ENCODE results near the gene GPATCH1. TPM values are rescaled to one million over a fixed set of nuclear protein-coding genes. Genes with fewer than 3 reads are reported as not detected.

GPATCH1 gene
- total and polyA plus RNA-seq, 2 of the 8 experiments (the other 6 are each of a cell fraction or from before 2014, with no cell fraction given), result 4.3 to 8.2 TPM

- DNase-seq (ENCODE audit: low read depth in 1 of 2, low spot score in 2 of 2) (no peak), FAIRE-seq (no peak)
- Histone ChIP-seq H3K23ac (ENCODE audit: insufficient read length) (no peak overlapping the region), H3K4me2 (ENCODE audit: insufficient read depth in 1 of 2, low read depth in 2 of 2, low read length in 2 of 2) (no peak overlapping the region), H3K79me2 (ENCODE audit: control insufficient read depth in 1 of 2, insufficient read depth in 2 of 2, low read length in 2 of 2) (no peaks in the 10 kb centered on the region), H2BK15ac (ENCODE audit: low read length) (no peak overlapping the region), H3K23me2 (ENCODE audit: low read depth, low read length) (no peaks in the 10 kb centered on the region), H3K9me3 (ENCODE audit: insufficient read depth in 2 of 2, low read depth in 1 of 2, low read length in 1 of 2) (no peaks in the 10 kb centered on the region), H3K9ac (replicated peaks in 1 of 4; ENCODE audit: extremely low read depth in 1 of 4, low read depth in 3 of 4, low read length in 3 of 4) (no peak overlapping the region), H3K79me1 (ENCODE audit: low read depth, low read length) (no peaks in the 10 kb centered on the region), H2BK12ac (ENCODE audit: low read depth, low read length) (no peak overlapping the region), H3K4me1 (replicated peaks in 1 of 4; ENCODE audit: control insufficient read depth in 3 of 4, insufficient read depth in 4 of 4, low read length in 3 of 4) (no peaks in the 10 kb centered on the region), H2BK20ac (ENCODE audit: low read length) (no peak overlapping the region), H4K8ac (ENCODE audit: extremely low read depth, insufficient read depth, low read length) (no peak overlapping the region), H3K56ac (replicated peaks; ENCODE audit: insufficient read length, low read depth, low read length) (no peak overlapping the region), H2BK5ac (ENCODE audit: low read depth, low read length) (no peak overlapping the region), H3K36me3 (ENCODE audit: control insufficient read depth in 2 of 4, insufficient read depth in 4 of 4, low read length in 3 of 4) (peaks cover 4 to 50% (median 20%) of the 10 kb centered on the region in 4 experiments; a peak in 6 of 8 replicates), H3K27ac (ENCODE audit: low read depth, low read length) (no peak overlapping the region), H4K5ac (ENCODE audit: insufficient read length, low read depth, low read length) (no peak overlapping the region), H2AK5ac (ENCODE audit: low read depth, low read length) (no peak overlapping the region), H2AFZ (ENCODE audit: low read length) (no peak overlapping the region), H3K4ac (replicated peaks; ENCODE audit: insufficient read length, low read depth, low read length) (no peak overlapping the region), H4K91ac (replicated peaks; ENCODE audit: insufficient read length, low read length) (no peak overlapping the region), H3K4me3 (ENCODE audit: extremely low read depth in 1 of 4, insufficient read depth in 2 of 4, low read depth in 3 of 4, low read length in 4 of 4) (no peak overlapping the region), H3K27me3 (replicated peaks in 1 of 4; ENCODE audit: control insufficient read depth in 3 of 4, extremely low read depth in 1 of 4, insufficient read depth in 3 of 4, low read length in 3 of 4) (no peaks in the 10 kb centered on the region), H2BK120ac (replicated peaks; ENCODE audit: low read depth, low read length) (no peak overlapping the region), H3K14ac (ENCODE audit: insufficient read length) (no peak overlapping the region), H3K18ac (ENCODE audit: extremely low read depth, low read length) (no peak overlapping the region), H4K20me1 (replicated peaks in 1 of 2; ENCODE audit: control insufficient read depth in 1 of 2, insufficient read depth in 2 of 2, low read length in 2 of 2) (no peaks in the 10 kb centered on the region)
- TF ChIP-seq CREB1 (IDR thresholded peaks at IDR 0.05) (no peak), FOSL1 (IDR thresholded peaks at IDR 0.05; ENCODE audit: insufficient read depth, low read depth, low read length) (no peak)
- CTCF ChIA-PET (ENCODE audit: partially characterized antibody), result interaction anchor here (0.6 to 1.2 kb wide), 3 partner anchors 29 to 117 kb away, joined by 3 read pairs; no protein-coding TSS in a partner anchor
- POLR2A ChIA-PET (ENCODE audit: partially characterized antibody), result no interaction called here
- WGBS, 2 experiments (ENCODE audit: extremely low coverage in 1 of 2, insufficient coverage in 1 of 2, insufficient read length in 1 of 2, insufficient replicate concordance in 2 of 2, low coverage in 1 of 2, low lambda C conversion rate in 2 of 2, missing lambda C conversion rate in 1 of 2), result 94% methylated on average over 6 of the region's 6 CpGs; no CpG with 5 or more reads in 1 of the 2 experiments
Measured at GRCh38 chr19:33094436-33095067, 13.6 kb downstream of the GPATCH1 start.
